Uterus (tissue), 2 donors: Measurements from ENCODE around the gene HOXC13.
A peak's percentile ranks its signal among the peaks of the same experiment; 100 is the strongest.

ENCODE experiments used
- POLR2A ChIP-seq, 2 donors: fragments of 450-650 bp; IDR thresholded peaks; one replicate each; pipeline ENCODE4 v1.6.1; 2016; ENCODE audit warnings: antibody characterized with exemption in 2 of 2, mild to moderate bottlenecking in 1 of 2, moderate library complexity in 1 of 2
- TF ChIP-seq, protein P1 (sequence below), 4 experiments: fragments of 200-600 bp in 2 of 4; fragments of 450-650 bp in 2 of 4; sonication (generic) in 2 of 4; IDR thresholded peaks; one replicate each; pipeline ENCODE4 v1.5.1; 2016 to 2019; ENCODE audit warnings: antibody characterized with exemption in 4 of 4, mild to moderate bottlenecking in 2 of 4, moderate library complexity in 1 of 4

DNA sequence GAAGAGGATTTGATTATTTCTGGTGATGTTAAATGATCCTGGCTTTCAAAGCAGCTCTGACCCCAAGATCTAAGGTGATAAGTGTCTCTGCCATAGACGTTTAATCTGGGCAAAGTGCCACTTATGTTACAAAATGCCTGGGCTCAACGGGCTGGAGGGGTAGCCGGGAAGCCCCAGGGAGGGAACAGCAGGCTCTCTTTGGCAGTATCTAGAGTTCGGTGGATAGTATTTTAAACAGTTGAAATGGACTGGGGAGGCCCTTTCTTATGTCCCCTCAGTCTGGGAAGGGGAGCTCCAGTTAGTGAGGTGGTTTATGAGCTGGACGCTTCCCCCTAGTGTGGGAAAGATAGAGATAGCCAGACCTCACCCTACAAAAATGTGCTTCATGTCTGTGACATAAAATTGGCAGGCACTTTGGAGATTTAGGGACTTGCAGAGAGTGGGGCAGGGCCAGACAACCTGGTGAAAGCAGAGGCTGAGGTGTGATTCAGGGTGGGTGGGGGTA lies 28.8 kb downstream of the HOXC13 start:
- TF ChIP-seq, protein P1, sequence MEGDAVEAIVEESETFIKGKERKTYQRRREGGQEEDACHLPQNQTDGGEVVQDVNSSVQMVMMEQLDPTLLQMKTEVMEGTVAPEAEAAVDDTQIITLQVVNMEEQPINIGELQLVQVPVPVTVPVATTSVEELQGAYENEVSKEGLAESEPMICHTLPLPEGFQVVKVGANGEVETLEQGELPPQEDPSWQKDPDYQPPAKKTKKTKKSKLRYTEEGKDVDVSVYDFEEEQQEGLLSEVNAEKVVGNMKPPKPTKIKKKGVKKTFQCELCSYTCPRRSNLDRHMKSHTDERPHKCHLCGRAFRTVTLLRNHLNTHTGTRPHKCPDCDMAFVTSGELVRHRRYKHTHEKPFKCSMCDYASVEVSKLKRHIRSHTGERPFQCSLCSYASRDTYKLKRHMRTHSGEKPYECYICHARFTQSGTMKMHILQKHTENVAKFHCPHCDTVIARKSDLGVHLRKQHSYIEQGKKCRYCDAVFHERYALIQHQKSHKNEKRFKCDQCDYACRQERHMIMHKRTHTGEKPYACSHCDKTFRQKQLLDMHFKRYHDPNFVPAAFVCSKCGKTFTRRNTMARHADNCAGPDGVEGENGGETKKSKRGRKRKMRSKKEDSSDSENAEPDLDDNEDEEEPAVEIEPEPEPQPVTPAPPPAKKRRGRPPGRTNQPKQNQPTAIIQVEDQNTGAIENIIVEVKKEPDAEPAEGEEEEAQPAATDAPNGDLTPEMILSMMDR (IDR thresholded peaks at IDR 0.05), result no peak
- TF ChIP-seq POLR2A (IDR thresholded peaks at IDR 0.05), result peak in 1 of 2 donors; percentile 8
